Measurements from ENCODE around the gene DHRS9. TPM values are rescaled to one million over a fixed set of nuclear protein-coding genes. Genes with fewer than 3 reads are reported as not detected.

The DHRS9 gene
- total RNA-seq, 1 donor from 2014 or later, result not detected

- no peaks in the 10 kb centered on the region for H3K27me3 ChIP-seq
- TF ChIP-seq POLR2AphosphoS5 (IDR thresholded peaks at IDR 0.05; ENCODE audit: insufficient read depth in 1 of 2, low read depth in 1 of 2) (no peak), POLR2A (IDR thresholded peaks at IDR 0.05) (no peak)
- TF ChIP-seq, protein P1, sequence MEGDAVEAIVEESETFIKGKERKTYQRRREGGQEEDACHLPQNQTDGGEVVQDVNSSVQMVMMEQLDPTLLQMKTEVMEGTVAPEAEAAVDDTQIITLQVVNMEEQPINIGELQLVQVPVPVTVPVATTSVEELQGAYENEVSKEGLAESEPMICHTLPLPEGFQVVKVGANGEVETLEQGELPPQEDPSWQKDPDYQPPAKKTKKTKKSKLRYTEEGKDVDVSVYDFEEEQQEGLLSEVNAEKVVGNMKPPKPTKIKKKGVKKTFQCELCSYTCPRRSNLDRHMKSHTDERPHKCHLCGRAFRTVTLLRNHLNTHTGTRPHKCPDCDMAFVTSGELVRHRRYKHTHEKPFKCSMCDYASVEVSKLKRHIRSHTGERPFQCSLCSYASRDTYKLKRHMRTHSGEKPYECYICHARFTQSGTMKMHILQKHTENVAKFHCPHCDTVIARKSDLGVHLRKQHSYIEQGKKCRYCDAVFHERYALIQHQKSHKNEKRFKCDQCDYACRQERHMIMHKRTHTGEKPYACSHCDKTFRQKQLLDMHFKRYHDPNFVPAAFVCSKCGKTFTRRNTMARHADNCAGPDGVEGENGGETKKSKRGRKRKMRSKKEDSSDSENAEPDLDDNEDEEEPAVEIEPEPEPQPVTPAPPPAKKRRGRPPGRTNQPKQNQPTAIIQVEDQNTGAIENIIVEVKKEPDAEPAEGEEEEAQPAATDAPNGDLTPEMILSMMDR (IDR thresholded peaks at IDR 0.05), result no peak
- H3K4me3 ChIP-seq, result no peak overlapping the region
- H3K4me1 ChIP-seq, result peaks cover 5% of the 10 kb centered on the region
- DNase-seq (ENCODE audit: extremely low spot score in 2 of 2), result no peak
- intact Hi-C loops (cut with DNase I), result no loop called here
- no peaks in the 10 kb centered on the region for H3K36me3 ChIP-seq
- H3K27ac ChIP-seq, result no peak overlapping the region
- no peaks in the 10 kb centered on the region for H3K9me3 ChIP-seq
Observed at GRCh38 chr2:169065422-169065821, 3.9 kb upstream of the DHRS9 start.

DNA sequence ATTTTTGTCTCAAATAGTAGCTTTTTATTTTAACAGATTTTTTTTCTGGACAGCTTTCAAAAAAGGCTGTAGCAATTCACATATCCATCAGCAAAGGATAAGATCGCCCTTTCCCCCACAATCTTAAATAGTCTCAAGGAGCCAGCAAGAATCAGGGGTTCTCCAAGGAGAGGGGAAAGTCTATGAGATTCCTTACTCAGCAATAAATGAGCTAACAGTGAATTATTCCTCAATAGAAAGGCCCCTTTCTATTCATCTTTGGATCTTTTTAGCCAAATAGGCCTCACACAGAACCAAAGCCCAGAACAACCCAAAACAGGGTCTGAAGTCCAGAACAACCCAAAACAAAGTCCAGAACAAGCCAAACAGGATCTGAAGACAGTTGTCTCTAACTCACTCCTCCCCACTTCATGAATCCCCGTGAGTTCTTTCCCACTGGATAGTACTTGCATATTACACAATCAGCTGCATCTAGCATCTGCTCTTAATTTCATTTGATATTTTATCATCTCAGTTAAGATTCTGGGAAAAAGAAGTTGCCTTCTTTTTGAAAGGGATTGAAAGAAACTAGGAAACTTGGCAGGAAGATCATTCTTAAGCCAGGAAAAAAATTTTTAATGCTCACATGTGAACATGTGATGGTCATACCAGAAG lies 3.4 kb upstream of the DHRS9 start:
- Histone ChIP-seq H3K27me3 (no peaks in the 10 kb centered on the region), H3K27ac (no peak overlapping the region), H3K4me1 (peaks cover 5% of the 10 kb centered on the region), H3K36me3 (no peaks in the 10 kb centered on the region), H3K9me3 (no peaks in the 10 kb centered on the region), H3K4me3 (no peak overlapping the region)
- TF ChIP-seq POLR2AphosphoS5 (IDR thresholded peaks at IDR 0.05; ENCODE audit: insufficient read depth in 1 of 2, low read depth in 1 of 2), result no peak
- TF ChIP-seq, protein P1 (IDR thresholded peaks at IDR 0.05), result no peak
- no peak for TF ChIP-seq POLR2A (IDR thresholded peaks at IDR 0.05)
- no peak for DNase-seq (ENCODE audit: extremely low spot score in 2 of 2)
- intact Hi-C loops (cut with DNase I), result no loop called here

DNA sequence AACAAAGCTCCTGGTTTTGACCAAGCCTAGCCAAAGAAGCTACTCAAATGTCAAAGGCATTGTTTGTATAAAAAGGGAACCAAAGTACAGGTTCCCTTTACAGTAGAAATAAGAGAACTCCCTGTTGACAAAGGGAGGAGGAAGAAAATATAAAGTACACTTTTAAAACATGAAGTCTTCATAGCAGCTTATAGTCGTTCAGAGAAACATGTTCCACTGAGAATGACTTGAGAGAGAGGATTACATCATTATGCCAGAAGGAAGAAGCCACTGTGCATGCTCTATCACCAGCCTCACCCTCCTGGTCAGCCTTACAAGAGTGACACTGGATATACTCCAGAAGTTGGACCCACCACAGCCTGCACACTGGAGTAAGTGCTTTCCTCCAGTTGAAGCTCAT lies 2.5 kb upstream of the DHRS9 start:
- Histone ChIP-seq H3K4me1 (peaks cover 5% of the 10 kb centered on the region), H3K27me3 (no peaks in the 10 kb centered on the region), H3K27ac (no peak overlapping the region), H3K4me3 (no peak overlapping the region), H3K9me3 (no peaks in the 10 kb centered on the region), H3K36me3 (no peaks in the 10 kb centered on the region)
- TF ChIP-seq, protein P1 (IDR thresholded peaks at IDR 0.05), result no peak
- no peak for TF ChIP-seq POLR2AphosphoS5 (IDR thresholded peaks at IDR 0.05; ENCODE audit: insufficient read depth in 1 of 2, low read depth in 1 of 2)
- no peak for TF ChIP-seq POLR2A (IDR thresholded peaks at IDR 0.05)
- no peak for DNase-seq (ENCODE audit: extremely low spot score in 2 of 2)
- intact Hi-C loops (cut with DNase I), result no loop called here

DNA sequence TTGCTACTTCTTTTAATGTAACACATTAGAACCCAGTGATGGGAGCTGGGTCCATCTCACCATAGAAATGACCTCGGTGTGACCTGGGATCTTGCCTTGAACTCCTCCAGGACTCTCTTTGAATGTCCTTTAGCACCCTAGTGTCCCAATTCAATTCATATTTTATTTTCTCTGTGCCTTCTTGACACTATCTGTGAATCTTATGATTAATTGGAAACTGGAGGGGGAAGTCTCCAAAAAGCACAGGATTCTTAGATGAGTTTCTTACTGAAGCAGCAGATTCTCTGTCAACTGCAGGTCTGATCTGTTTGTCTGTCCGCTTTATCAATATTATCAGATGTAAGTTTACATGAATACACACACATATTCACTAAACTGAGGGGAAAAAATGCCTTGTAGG lies 470 bp downstream of the DHRS9 start:
- TF ChIP-seq, protein P1 (IDR thresholded peaks at IDR 0.05), result no peak
- no peak for TF ChIP-seq POLR2A (IDR thresholded peaks at IDR 0.05)
- no peak for TF ChIP-seq POLR2AphosphoS5 (IDR thresholded peaks at IDR 0.05; ENCODE audit: insufficient read depth in 1 of 2, low read depth in 1 of 2)
- intact Hi-C loops (cut with DNase I), result no loop called here
- H3K4me3 ChIP-seq, result no peak overlapping the region
- no peaks in the 10 kb centered on the region for H3K27me3 ChIP-seq
- DNase-seq (ENCODE audit: extremely low spot score in 2 of 2), result no peak
- H3K27ac ChIP-seq, result no peak overlapping the region
- no peaks in the 10 kb centered on the region for H3K9me3 ChIP-seq
- H3K36me3 ChIP-seq, result no peaks in the 10 kb centered on the region
- peaks cover 5% of the 10 kb centered on the region for H3K4me1 ChIP-seq

DNA sequence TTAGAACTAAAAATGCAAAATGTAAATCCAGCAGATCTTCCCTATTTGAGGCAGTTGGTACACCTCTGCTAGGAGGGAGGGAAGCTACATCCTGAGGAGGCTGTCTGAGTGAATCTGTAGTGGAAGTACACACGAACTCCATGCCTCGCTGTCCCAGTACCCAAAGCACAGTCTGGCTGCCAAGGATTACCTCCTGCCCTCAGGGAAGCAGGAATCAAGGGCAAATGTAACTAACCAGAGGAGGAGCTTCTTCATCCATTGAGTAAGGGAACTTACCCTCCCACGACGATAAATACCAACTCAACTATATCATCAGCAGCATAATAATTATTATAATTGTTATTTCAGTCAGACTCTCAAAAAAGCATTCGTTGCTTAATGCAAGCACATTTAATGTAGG lies 2.1 kb downstream of the DHRS9 start:
- intact Hi-C loops (cut with DNase I), result no loop called here
- no peak for DNase-seq (ENCODE audit: extremely low spot score in 2 of 2)
- no peak for TF ChIP-seq POLR2A (IDR thresholded peaks at IDR 0.05)
- TF ChIP-seq POLR2AphosphoS5 (IDR thresholded peaks at IDR 0.05; ENCODE audit: insufficient read depth in 1 of 2, low read depth in 1 of 2), result no peak
- TF ChIP-seq, protein P1 (IDR thresholded peaks at IDR 0.05), result no peak
- Histone ChIP-seq H3K4me3 (no peak overlapping the region), H3K9me3 (no peaks in the 10 kb centered on the region), H3K27ac (no peak overlapping the region), H3K4me1 (peaks cover 3% of the 10 kb centered on the region), H3K27me3 (no peaks in the 10 kb centered on the region), H3K36me3 (no peaks in the 10 kb centered on the region)
